Liver (tissue), 2 donors: Measurements from ENCODE around the gene FCGR2B.
"Not testable (repeated sequence)": the region's sequence is repeated elsewhere in the genome, so short reads cannot be mapped to it uniquely, and the experiment has no call there.

ENCODE experiments used
- CTCF ChIP-seq: fragments of 150-350 bp; IDR thresholded peaks from 2 replicates; pipeline ENCODE4 v1.5.1; 2017; ENCODE audit warnings: improper control_type of control experiment, low read depth, low read length; ENCODE audit not compliant: missing input control
- MAX ChIP-seq: IDR thresholded peaks from 2 replicates; pipeline ENCODE4 v1.6.1; 2016; ENCODE audit warnings: antibody characterized with exemption
- donor health status: healthy.

DNA sequence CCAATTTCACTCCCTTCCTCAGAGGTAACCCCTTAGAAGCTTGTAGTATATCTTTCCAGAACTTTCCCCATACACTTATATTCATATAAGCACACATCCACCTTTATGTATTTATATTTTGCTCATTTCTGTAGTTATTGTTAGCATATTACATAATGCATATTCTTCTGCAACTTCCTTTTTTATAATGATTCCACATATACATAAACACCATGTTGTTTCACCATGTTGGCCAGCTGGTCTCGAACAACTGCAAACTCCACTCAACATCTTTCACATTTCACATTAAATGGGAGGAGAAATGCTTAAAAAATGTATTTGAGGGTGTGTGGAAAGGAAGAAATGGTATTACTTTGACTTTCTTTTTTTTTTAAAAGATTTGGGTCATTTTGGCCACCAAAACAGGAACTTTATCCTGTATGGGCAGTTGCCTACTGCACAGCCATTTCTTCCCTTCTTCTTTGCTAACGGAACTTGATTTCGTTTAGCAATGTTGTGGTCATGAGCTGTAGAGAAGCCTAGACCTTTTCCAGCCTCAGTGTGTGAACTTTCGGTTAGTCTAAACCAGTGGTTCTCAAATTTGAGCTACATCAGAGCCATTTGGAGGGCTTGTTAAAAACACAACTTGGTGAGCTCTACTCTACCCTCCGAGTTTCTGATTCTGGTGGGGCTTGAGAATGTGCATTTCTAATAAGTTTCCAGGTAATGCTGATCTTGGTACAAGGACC is 19.3 kb upstream of the FCGR2B start:
- not testable (repeated sequence) for TF ChIP-seq MAX, CTCF
